ENCODE measurements around the gene ILDR1.

The ILDR1 gene

DNA sequence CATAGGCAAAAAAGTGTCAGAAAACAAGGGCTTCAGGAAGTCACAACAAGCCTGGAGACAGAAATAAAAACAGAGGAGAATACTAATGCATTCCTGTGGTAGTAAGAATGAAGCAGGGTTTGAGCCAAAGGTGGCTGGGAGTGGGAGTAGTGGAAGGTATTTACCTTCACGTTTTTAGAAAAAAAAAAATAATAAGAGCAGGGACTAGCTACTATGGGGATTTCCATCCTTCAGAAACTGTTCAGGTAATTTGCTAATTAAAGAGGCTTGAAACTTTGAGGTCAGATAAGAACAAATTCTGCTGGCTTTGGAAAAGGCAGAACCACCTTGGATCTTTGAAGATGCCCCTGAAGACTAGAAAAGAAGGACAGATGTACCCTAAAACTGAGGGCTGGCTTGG lies 18.4 kb downstream of the ILDR1 start:
- TF ChIP-seq GATA2 (IDR thresholded peaks at IDR 0.05; ENCODE audit: low read depth, low read length) = no peak
- TF ChIP-seq GATA3 (IDR thresholded peaks at IDR 0.05; ENCODE audit: low read depth, low read length) = no peak

DNA sequence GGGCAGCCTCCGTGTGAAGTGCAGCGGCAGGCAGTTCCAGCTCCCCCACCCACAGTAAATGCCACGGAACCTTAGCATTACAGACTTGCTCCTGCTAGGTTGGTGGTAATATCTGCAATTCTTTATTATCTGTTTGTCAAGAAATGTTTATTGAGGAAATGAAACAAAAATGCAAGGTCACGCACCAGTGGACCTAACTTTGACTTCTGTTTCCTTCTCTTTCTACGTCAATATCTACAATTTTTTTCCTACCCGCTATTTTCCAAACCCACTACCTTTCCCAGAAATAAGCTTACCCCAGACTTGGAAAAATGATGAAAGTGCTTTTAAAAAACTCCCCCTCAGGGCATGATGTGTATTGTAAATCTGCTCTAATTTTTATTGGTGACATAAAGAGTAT lies 18.9 kb downstream of the ILDR1 start:
- TF ChIP-seq GATA2 (IDR thresholded peaks at IDR 0.05; ENCODE audit: low read depth, low read length) = no peak
- TF ChIP-seq GATA3 (IDR thresholded peaks at IDR 0.05; ENCODE audit: low read depth, low read length) = no peak

DNA sequence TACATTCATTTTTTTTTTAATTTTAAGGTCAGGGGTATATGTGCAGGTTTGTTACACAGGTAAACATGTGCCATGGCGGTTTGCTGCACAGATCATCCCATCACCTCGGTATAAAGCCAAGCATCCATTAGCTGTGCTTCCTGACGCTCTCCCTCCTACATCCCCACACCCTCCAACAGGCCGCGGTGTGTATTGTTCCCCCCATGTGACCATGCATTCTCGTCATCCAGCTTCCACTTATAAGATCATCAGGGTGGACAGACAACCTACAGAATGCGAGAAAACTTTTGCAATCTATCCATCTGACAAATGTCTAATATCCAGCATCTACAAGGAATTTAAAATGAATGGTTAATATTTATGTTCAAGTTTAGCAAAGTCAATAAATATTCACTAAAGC lies 19.4 kb downstream of the ILDR1 start:
- TF ChIP-seq GATA2 (IDR thresholded peaks at IDR 0.05; ENCODE audit: low read depth, low read length) (no peak), GATA3 (IDR thresholded peaks at IDR 0.05; ENCODE audit: low read depth, low read length) (no peak)

DNA sequence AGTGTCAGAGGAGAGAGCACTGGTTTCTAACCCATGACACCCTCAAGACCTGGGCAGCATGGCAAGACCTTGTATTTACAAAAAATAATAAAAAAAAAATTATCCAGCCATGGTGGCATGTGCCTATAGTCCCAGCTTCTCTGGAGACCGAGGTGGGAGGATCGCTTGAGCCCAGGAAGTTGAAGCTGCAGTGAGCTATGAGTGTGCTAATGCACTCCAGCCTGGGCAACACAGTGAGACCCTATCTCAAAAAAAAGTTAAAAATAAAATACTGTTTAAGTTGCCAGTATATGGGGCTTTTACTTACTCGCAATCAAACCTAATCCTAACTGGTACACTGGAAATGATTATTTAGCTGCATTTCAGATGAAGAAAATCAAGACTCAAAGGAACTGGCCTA lies 20.2 kb downstream of the ILDR1 start:
- no peak for TF ChIP-seq GATA2 (IDR thresholded peaks at IDR 0.05; ENCODE audit: low read depth, low read length)
- TF ChIP-seq GATA3 (IDR thresholded peaks at IDR 0.05; ENCODE audit: low read depth, low read length) = no peak

DNA sequence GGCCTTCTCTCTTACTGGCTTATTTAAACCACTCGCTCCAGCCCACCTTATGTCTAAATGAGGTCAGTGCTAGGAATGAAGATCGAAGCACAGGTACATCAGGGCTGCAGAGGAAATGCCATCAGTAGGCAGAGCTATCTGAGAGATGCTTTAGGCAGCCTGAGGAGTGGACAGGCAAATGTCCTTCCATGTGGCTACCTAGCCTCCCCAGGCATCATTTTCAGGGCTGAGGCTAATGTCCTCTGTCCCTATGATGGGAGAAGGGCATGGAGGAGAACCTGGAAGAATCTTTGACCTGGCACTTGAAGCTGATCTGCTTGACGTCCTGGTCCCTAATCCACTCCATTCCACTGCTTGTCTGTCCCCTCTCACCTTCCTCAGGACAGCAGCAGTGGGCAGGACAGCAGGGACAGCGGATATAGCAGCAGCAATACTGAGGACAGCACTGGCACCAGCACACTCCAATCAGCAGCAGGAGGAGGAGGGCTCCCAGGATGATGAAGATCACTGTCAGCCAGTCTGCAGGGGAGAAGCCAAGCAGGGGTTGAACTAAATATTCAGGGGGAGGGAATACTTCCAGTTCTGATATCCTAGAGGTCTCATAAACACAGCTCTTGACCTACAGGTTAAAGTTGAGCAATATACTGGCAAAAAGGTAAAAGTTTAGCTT lies 21.0 kb downstream of the ILDR1 start:
- no peak for TF ChIP-seq GATA2 (IDR thresholded peaks at IDR 0.05; ENCODE audit: low read depth, low read length)
- no peak for TF ChIP-seq GATA3 (IDR thresholded peaks at IDR 0.05; ENCODE audit: low read depth, low read length)

DNA sequence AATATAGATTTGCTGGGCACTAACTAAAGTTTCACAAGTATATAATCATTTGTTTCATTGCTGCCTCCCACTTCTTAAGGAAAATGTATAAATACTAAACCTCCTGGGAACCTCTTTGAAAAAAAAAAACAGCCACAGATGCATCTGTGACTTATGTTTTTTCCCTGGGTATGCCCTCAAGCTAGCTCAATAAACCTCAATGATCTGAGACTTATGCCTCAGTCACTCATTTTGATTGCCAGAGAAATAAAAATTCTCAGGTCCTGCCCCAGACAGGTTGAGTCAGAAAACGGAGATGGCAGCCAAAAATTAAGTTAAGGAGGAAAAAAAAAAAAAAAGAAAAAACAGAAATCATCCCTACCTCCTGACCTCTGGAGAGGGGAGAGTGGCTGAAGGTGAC lies 22.1 kb downstream of the ILDR1 start:
- TF ChIP-seq GATA2 (IDR thresholded peaks at IDR 0.05; ENCODE audit: low read depth, low read length) = no peak
- no peak for TF ChIP-seq GATA3 (IDR thresholded peaks at IDR 0.05; ENCODE audit: low read depth, low read length)

DNA sequence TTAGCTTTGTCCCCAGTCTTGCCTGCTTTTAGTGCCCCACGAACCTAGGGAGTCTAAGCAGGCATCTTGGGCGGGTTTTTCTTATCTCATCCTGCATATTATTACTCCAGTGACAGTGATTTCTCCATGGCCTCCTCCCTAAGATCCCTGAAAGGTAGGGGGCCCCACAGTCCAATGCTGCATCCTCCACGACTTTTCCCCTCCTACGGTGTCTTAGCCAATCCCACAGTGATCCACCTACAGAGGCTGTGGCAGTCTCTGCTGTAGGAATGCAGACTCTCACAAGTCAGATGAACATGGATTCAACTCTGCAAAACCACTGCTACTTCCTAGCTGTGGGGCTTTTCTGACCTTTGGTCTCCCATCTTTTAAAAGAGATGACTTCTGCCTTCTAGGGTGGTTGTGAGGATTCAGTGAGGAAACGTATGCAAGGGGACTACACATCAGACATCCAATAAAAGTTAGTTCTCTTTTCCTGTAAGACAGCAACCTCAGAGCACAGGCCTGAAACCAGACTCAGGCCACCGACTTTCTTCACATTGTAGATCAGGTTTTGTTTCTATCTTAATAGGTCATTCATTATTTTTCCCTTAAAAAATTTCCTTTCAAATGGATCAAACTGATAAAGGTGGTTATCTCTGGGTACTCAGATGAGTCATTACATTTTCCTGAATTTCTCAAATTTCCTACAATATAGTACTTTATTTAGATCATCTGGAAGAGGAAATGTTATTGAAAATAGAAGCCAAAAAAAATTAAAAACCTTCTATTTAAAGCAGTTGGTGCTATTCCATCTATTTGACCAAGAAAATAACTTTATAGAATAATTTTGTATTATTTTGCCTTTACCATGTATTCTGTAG lies 23.2 kb downstream of the ILDR1 start:
- TF ChIP-seq GATA2 (IDR thresholded peaks at IDR 0.05; ENCODE audit: low read depth, low read length) (no peak), GATA3 (IDR thresholded peaks at IDR 0.05; ENCODE audit: low read depth, low read length) (no peak)

DNA sequence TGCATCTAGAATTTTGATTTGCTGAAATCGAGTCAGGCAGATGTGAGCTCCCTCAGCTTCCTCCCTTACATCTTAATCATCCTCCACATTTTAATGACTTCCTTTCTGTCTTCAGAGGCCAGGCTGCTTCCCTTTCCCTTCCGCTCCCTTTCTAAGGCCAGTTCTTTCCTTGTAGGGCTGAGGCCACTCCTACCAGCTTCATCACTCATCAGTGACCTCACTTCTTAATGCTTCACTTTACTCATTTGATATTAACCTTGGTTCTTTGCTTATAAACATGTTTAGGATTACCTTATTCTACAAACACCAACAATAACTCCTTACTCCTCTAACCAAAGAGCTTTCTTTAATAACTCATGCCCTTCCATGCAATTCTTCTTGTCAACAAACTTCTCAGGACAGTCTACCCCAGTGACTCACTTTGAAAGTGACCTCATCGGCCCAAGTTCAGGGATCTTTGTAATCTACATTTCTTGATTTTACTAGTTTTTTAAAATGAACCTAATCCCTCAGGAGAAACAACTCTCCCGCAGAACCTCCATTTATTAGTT lies 23.9 kb downstream of the ILDR1 start:
- no peak for TF ChIP-seq GATA2 (IDR thresholded peaks at IDR 0.05; ENCODE audit: low read depth, low read length)
- no peak for TF ChIP-seq GATA3 (IDR thresholded peaks at IDR 0.05; ENCODE audit: low read depth, low read length)

DNA sequence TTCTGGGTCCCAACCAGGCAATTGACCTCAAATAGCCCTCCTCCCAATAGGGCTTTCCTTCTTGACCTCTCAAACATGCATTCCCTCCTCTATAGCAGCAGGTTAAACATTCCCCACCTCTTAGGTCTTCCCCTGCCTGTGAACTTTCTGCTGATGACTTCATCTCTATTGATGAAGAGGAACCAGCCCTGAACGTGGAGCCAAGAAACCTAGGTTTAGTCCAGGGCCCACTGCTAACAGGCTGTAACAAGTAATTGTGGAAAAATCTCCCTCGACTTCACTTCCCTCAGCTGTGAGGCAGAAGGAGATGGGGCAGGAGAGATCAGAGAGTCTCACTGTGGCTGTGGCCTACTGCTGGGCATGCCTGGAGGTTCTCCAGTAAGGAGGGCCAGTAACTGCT lies 24.7 kb downstream of the ILDR1 start:
- TF ChIP-seq GATA2 (IDR thresholded peaks at IDR 0.05; ENCODE audit: low read depth, low read length) (no peak), GATA3 (IDR thresholded peaks at IDR 0.05; ENCODE audit: low read depth, low read length) (no peak)

DNA sequence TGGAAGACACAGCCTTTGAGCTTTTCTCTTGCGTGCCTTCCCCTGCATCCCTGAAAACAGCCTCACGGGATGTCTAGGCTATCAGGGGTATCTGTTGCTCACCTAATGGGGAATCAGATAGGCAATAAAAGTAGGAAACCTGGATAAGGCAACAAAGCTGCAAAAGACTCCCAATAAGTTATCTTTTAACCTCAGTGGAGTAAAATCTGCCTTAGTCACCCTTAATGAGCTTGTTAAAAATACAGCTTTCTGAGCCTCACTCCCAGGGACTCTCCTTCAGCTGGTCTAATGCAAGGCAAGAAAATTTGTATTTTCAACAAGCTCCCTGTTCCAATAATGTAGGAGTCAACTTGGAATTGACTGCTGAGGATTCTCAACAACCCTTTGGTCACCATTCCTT lies 25.6 kb downstream of the ILDR1 start:
- TF ChIP-seq GATA2 (IDR thresholded peaks at IDR 0.05; ENCODE audit: low read depth, low read length) (no peak), GATA3 (IDR thresholded peaks at IDR 0.05; ENCODE audit: low read depth, low read length) (no peak)

DNA sequence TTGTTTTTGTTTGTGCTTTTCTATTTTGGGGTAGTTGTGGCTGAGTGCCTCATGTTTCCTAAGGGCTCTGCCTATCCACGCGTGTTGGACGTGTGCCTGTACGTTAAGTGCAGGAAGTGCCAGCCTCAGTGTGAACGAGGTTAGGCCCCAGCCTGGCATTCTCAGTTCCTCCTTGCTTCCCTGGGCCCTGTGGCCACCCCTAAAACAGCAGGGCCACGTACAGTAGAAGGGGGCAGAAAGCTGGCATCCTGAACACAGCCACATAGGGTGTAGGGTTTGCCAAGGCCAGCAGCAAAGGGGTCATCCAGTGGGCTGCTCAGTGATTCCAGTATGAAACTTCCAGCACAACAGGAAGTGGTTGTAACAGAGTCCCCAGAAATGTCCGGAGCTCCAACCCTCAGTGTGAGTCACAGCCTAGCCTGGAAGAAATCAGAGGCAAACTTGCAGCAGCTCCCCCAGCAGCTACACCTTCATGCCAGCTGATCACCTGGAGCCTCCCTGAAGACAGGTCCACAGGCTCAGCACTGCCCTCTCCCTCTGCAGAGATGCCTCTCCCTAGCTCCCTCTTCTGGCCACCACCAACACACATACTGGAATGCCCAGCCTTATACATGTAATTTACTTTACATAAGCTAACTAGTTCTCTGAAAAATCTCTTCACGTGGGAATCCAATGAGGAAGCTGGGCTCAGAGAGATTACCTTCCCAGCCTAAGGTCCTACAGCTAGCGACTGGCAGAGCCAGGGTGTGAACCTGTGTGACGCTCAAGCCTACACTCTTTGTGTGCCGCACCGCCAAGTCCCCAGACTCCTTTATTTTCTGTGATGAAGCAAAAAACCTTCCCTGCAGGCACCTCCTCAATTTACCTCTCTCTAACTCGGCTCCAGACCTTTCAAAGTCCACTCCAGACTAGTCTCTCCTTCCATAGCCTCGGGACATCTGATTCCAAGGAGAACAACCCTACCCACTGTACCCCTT lies 26.6 kb downstream of the ILDR1 start:
- TF ChIP-seq GATA3 (IDR thresholded peaks at IDR 0.05; ENCODE audit: low read depth, low read length) (no peak), GATA2 (IDR thresholded peaks at IDR 0.05; ENCODE audit: low read depth, low read length) (no peak)

DNA sequence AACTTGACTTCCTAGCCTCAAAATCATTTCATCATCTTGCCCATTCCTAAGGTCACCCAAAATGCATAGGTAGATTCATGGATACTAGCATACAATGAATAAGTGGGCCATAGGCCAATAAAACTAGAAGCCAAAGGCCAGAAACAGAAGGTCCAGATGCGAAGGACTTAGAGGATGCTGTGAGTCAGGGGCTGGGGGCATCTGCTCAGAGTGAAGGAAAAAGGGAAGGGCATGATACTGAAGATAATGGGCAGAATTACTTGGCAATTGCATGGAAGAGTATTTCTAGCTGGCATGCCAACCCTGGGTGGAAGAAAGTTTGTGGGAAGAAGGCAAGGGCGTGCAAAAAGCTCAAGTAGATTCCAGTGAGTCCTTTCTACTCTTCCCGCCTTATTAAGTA lies 27.5 kb downstream of the ILDR1 start:
- TF ChIP-seq GATA2 (IDR thresholded peaks at IDR 0.05; ENCODE audit: low read depth, low read length) (no peak), GATA3 (IDR thresholded peaks at IDR 0.05; ENCODE audit: low read depth, low read length) (no peak)

DNA sequence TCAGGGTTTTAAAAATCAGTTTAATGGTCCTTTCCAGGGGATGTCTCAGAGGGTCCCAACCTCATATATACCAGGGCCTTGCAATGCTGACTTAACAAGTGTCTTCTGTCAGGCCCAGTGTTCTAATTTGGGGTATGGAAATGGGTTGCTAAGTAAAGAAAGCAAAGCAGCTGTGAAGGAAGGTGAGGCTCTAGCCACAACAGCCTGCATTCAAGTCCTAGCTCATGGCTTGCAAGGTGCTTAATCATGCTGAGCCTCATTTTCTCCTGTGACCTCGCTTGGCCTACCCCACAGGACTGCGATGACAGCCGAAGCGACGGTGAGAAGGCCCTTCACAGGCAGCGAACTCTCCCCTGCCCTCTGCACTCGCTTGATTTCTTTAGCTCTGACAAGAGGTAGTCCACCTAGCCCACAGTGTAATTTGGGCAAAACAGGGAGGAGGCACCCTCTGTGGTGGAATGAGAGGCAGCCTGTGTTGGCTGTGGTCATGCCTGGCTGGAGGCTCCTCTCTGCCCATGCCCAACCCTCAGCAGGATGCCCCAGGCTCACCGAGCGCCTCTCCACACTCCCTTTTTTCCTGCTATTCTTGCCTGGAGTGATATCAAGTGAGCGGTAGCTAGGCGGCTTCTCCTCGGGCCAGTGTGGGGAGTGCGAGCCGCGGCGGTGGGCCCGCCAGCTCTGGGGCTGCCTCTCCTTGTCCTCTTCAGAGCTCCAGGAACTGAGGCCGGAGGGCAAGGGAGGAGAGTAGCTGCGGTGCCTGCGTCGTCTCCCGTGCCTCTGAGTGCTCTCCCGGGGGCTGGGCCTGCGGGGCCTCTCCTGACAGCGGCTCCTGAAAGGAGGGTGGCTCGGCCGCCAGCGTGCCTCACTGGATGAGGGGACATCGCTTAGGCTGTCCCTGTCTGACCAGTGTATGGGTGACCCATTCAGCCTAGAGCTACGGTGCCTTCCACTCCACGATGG lies 29.2 kb downstream of the ILDR1 start:
- TF ChIP-seq GATA2 (IDR thresholded peaks at IDR 0.05; ENCODE audit: low read depth, low read length) (no peak), GATA3 (IDR thresholded peaks at IDR 0.05; ENCODE audit: low read depth, low read length) (no peak)

Measured in SH-SY5Y (cell line).